CD14-positive monocyte (primary cell): Measurements from ENCODE around the gene PRDX5. TPM values are rescaled to one million over a fixed set of nuclear protein-coding genes. Genes with fewer than 3 reads are reported as not detected.
A peak's percentile ranks its signal among the peaks of the same experiment; 100 is the strongest.

ENCODE experiments used
- DNase-seq, 3 donors: peaks; one replicate each; pipeline ENCODE4 v3.0.0-alpha.2; 2011 to 2022
- H2AFZ ChIP-seq: 2 replicates; pipeline ENCODE4 v1.6.0; 2012; ENCODE audit warnings: mild to moderate bottlenecking, low read depth, low read length, inconsistent platforms; ENCODE audit not compliant: insufficient read depth, poor library complexity, severe bottlenecking
- H3K27ac ChIP-seq, 2 donors: 1 replicate in 1 of 2; 2 replicates in 1 of 2; pipeline ENCODE4 v1.5.1; 2012 to 2013; ENCODE audit warnings: low read length in 2 of 2, control low read depth in 1 of 2, inconsistent platforms in 1 of 2, low read depth in 1 of 2, mild to moderate bottlenecking in 1 of 2
- H3K27me3 ChIP-seq, 2 donors: one replicate each; pipeline versions ENCODE4 v1.6.0 to v1.6.1; 2011 to 2013; ENCODE audit warnings: low read length in 2 of 2; ENCODE audit not compliant: control insufficient read depth in 2 of 2, insufficient read depth in 2 of 2
- H3K36me3 ChIP-seq, 2 donors: replicated peaks in 1 of 2; 1 replicate in 1 of 2; 2 replicates in 1 of 2; pipeline versions ENCODE4 v1.5.1 to v1.6.1; 2012 to 2013; ENCODE audit warnings: low read length in 2 of 2, control low read depth in 1 of 2, inconsistent platforms in 1 of 2, mild to moderate bottlenecking in 1 of 2; ENCODE audit not compliant: insufficient read depth in 2 of 2, control insufficient read depth in 1 of 2
- H3K4me1 ChIP-seq, 2 donors: 1 replicate in 1 of 2; 2 replicates in 1 of 2; pipeline versions ENCODE4 v1.5.1 to v1.6.1; 2012 to 2013; ENCODE audit warnings: low read length in 2 of 2, control low read depth in 1 of 2, inconsistent platforms in 1 of 2, mild to moderate bottlenecking in 1 of 2, moderate library complexity in 1 of 2; ENCODE audit not compliant: insufficient read depth in 2 of 2, control insufficient read depth in 1 of 2
- H3K4me2 ChIP-seq: replicated peaks from 2 replicates; pipeline ENCODE3; 2012; ENCODE audit warnings: low read length, moderate library complexity, mild to moderate bottlenecking; ENCODE audit not compliant: poor library complexity, severe bottlenecking; ENCODE audit errors: extremely low read depth
- H3K4me3 ChIP-seq, 3 experiments: fragments of 200-600 bp in 1 of 3; sonication (generic) in 1 of 3; replicated peaks in 1 of 3; 1 replicate in 2 of 3; 2 replicates in 1 of 3; pipeline ENCODE4 v1.5.1; 2011 to 2013; ENCODE audit warnings: low read length in 3 of 3, mild to moderate bottlenecking in 3 of 3, control low read depth in 2 of 3, low read depth in 2 of 3, inconsistent platforms in 1 of 3, moderate library complexity in 1 of 3
- H3K79me2 ChIP-seq: 2 replicates; pipeline ENCODE4 v1.6.0; 2012; ENCODE audit warnings: mild to moderate bottlenecking, control low read depth, inconsistent platforms, low read length, moderate library complexity; ENCODE audit not compliant: insufficient read depth
- H3K9ac ChIP-seq: 2 replicates; pipeline ENCODE4 v1.6.0; 2017; ENCODE audit warnings: low read length, mild to moderate bottlenecking; ENCODE audit not compliant: insufficient read depth, poor library complexity, severe bottlenecking
- H3K9me3 ChIP-seq, 2 donors: replicated peaks in 1 of 2; 1 replicate in 1 of 2; 2 replicates in 1 of 2; pipeline versions ENCODE4 v1.5.1 to v1.6.1; 2012 to 2013; ENCODE audit warnings: low read length in 2 of 2, control low read depth in 1 of 2; ENCODE audit not compliant: control insufficient read depth in 1 of 2, insufficient read depth in 1 of 2
- H4K20me1 ChIP-seq: 2 replicates; pipeline ENCODE4 v1.6.0; 2012; ENCODE audit warnings: mild to moderate bottlenecking, low read length, control low read depth, moderate library complexity; ENCODE audit not compliant: insufficient read depth
- H3K27ac Mint-ChIP-seq, 7 donors: one replicate each; pipeline ENCODE4 v1.8.0; 2020; ENCODE audit warnings: mild to moderate bottlenecking in 7 of 7, mixed read lengths in 7 of 7, moderate library complexity in 6 of 7, inconsistent platforms in 2 of 7
- H3K27me3 Mint-ChIP-seq, 3 donors: one replicate each; pipeline ENCODE4 v1.8.0; 2021 to 2022; ENCODE audit warnings: low read depth in 3 of 3, mild to moderate bottlenecking in 3 of 3, mixed read lengths in 3 of 3, moderate library complexity in 3 of 3, inconsistent platforms in 1 of 3
- H3K36me3 Mint-ChIP-seq, 2 donors: one replicate each; pipeline ENCODE4 v1.8.0; 2020; ENCODE audit warnings: mixed read lengths in 2 of 2, inconsistent platforms in 1 of 2, mild to moderate bottlenecking in 1 of 2
- H3K4me1 Mint-ChIP-seq: one replicate; pipeline ENCODE4 v1.8.0; 2020; ENCODE audit warnings: mild to moderate bottlenecking, mixed read lengths
- H3K4me3 Mint-ChIP-seq, 2 donors: one replicate each; pipeline ENCODE4 v1.8.0; 2020; ENCODE audit warnings: mild to moderate bottlenecking in 2 of 2, mixed read lengths in 2 of 2, moderate library complexity in 1 of 2
- H3K9me3 Mint-ChIP-seq, 7 donors: one replicate each; pipeline ENCODE4 v1.8.0; 2020 to 2022; ENCODE audit warnings: mixed read lengths in 7 of 7, mild to moderate bottlenecking in 6 of 7, moderate library complexity in 6 of 7, inconsistent platforms in 2 of 7
- WGBS: methylation state at CpG from one replicate; pipeline ENCODE4 v1.1.5; 2013; ENCODE audit warnings: missing lambda C conversion rate; ENCODE audit not compliant: insufficient coverage; 5-methylcytosine and 5-hydroxymethylcytosine counted together
- intact Hi-C, 2 donors: fragments of 100-400 bp; cut with micrococcal nuclease; formaldehyde crosslinking; loops; one replicate each; pipeline versions ENCODE4 v1.15.0 to v1.15.1; 2023
- polyA plus RNA-seq, 3 donors: library from polyadenylated mRNA; depleted of rRNA in 1 of 3; unstranded in 2 of 3; stranded (reverse) in 1 of 3; fragments of 300-500 nt in 2 of 3; fragments of >200 nt in 1 of 3; fragmentation: Illumina TruSeq in 2 of 3; gene quantifications; 1 replicate in 2 of 3; 2 replicates in 1 of 3; pipeline ENCODE4 v1.2.3, GENCODE V29; 2012 to 2021
- TF ChIP-seq, protein P1 (sequence below): fragments of 200-600 bp; IDR thresholded peaks from one replicate; pipeline ENCODE4 v1.8.0; 2022; ENCODE audit warnings: antibody characterized with exemption, mild to moderate bottlenecking

The PRDX5 gene
- polyA plus RNA-seq, 3 donors = 136 to 318 (median 286) TPM

GRCh38 chr11:64324692-64325469 lies 7.0 kb downstream of the PRDX5 start:
- Histone ChIP-seq H3K79me2 (peaks cover 4% of the 10 kb centered on the region), H2AFZ (no peak overlapping the region), H3K9ac (no peak overlapping the region), H3K27me3 (no peaks in the 10 kb centered on the region), H3K36me3 (peaks cover 19 to 30% of the 10 kb centered on the region in 2 donors), H3K9me3 (no peaks in the 10 kb centered on the region), H4K20me1 (no peaks in the 10 kb centered on the region), H3K27ac (no peak overlapping the region), H3K4me1 (peaks cover under 1% of the 10 kb centered on the region in 2 donors), H3K4me2 (no peak overlapping the region), H3K4me3 (no peak overlapping the region)
- H3K36me3 Mint-ChIP-seq = peaks cover 24 to 34% of the 10 kb centered on the region in 2 donors
- H3K4me1 Mint-ChIP-seq = peaks cover 5% of the 10 kb centered on the region
- TF ChIP-seq, protein P1, sequence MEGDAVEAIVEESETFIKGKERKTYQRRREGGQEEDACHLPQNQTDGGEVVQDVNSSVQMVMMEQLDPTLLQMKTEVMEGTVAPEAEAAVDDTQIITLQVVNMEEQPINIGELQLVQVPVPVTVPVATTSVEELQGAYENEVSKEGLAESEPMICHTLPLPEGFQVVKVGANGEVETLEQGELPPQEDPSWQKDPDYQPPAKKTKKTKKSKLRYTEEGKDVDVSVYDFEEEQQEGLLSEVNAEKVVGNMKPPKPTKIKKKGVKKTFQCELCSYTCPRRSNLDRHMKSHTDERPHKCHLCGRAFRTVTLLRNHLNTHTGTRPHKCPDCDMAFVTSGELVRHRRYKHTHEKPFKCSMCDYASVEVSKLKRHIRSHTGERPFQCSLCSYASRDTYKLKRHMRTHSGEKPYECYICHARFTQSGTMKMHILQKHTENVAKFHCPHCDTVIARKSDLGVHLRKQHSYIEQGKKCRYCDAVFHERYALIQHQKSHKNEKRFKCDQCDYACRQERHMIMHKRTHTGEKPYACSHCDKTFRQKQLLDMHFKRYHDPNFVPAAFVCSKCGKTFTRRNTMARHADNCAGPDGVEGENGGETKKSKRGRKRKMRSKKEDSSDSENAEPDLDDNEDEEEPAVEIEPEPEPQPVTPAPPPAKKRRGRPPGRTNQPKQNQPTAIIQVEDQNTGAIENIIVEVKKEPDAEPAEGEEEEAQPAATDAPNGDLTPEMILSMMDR = no peak
- H3K4me3 Mint-ChIP-seq = no peak overlapping the region
- H3K9me3 Mint-ChIP-seq = peaks cover 0 to 7% (median 3%) of the 10 kb centered on the region in 7 donors
- WGBS = 94% methylated on average over 5 of the region's 11 CpGs
- no peak for DNase-seq
- intact Hi-C loops = no loop called here
- peak overlapping the region in 3 of 7 donors; percentile 42 to 76 (median 58) for H3K27ac Mint-ChIP-seq
- peaks cover 0 to 10% (median 0%) of the 10 kb centered on the region in 3 donors for H3K27me3 Mint-ChIP-seq

DNA sequence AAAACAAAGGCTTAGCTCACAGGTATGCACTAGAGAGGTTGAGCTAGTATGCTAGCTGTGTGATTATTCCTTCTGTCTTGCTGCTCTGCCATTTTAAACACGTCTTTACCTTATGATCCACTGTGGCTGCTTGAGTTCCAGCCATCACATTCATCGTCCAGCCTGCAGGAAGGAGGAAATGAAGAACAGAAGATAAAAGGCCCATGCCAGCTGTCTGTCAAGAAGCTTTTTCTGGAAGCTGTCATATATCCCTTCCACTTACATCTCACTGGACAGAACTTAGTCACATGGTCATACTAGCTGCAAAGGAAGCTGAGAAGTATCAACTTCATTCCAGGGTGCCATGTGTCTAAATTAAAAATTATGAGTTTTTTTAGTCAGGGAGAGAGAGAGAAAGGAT lies 9.5 kb downstream of the PRDX5 start:
- H3K27ac ChIP-seq = no peak overlapping the region
- H3K4me1 Mint-ChIP-seq = peaks cover 20% of the 10 kb centered on the region
- H4K20me1 ChIP-seq = no peaks in the 10 kb centered on the region
- H3K4me3 ChIP-seq = no peak overlapping the region
- intact Hi-C loops = no loop called here
- peaks cover 2 to 9% of the 10 kb centered on the region in 2 donors for H3K36me3 Mint-ChIP-seq
- peaks cover 0 to 7% (median 3%) of the 10 kb centered on the region in 7 donors for H3K9me3 Mint-ChIP-seq
- TF ChIP-seq, protein P1 = no peak
- no peak overlapping the region for H2AFZ ChIP-seq
- H3K9me3 ChIP-seq = no peaks in the 10 kb centered on the region
- no peak overlapping the region for H3K27ac Mint-ChIP-seq
- no peak overlapping the region for H3K4me3 Mint-ChIP-seq
- H3K9ac ChIP-seq = no peak overlapping the region
- peaks cover 0 to 10% (median 0%) of the 10 kb centered on the region in 3 donors for H3K27me3 Mint-ChIP-seq
- H3K79me2 ChIP-seq = no peaks in the 10 kb centered on the region
- WGBS = no CpG with 5 or more reads among the region's 2 CpGs
- H3K4me1 ChIP-seq = peaks cover 16 to 17% of the 10 kb centered on the region in 2 donors
- H3K4me2 ChIP-seq = no peak overlapping the region
- peaks cover 6 to 9% of the 10 kb centered on the region in 2 donors for H3K36me3 ChIP-seq
- no peaks in the 10 kb centered on the region for H3K27me3 ChIP-seq
- DNase-seq = no peak
